K562 (cell line): ENCODE measurements around the gene CISTR. TPM values are rescaled to one million over a fixed set of nuclear protein-coding genes. Genes with fewer than 3 reads are reported as not detected.

Source experiments
- ATAC-seq: fragments of 200-7000 bp; cut with Tn5 transposase; 3 replicates; pipeline ENCODE4 v1.9.1; 2020; ENCODE audit warnings: moderate library complexity
- BruUV-seq: library from RNA; stranded (reverse); fragments of 400-500 nt; replicated peaks from 2 replicates; lab custom pipeline; 2021; lab: Mats Ljungman, UMichigan
- CTCF ChIA-PET: fragments of 300-600 bp; formaldehyde crosslinking; extraction: SDS; loops from one replicate; lab custom pipeline; 2021; ENCODE audit warnings: low intra/inter-chr PET ratio; lab: Yijun Ruan, JAX
- POLR2A ChIA-PET: fragments of 300-600, 350-650 bp; sonication (Branson Sonifier 250); formaldehyde crosslinking; extraction: SDS; loops from one replicate; lab custom pipeline; 2021; ENCODE audit warnings: antibody characterized with exemption, inconsistent platforms; lab: Yijun Ruan, JAX
- DNase-seq, 4 experiments: peaks; one replicate each; pipeline versions ENCODE4 v3.0.0 to v3.0.0-alpha.2; 2011 to 2018; ENCODE audit warnings: low spot score in 3 of 4, mixed read lengths in 3 of 4; ENCODE audit errors: extremely low read depth in 1 of 4
- FAIRE-seq: peaks from 2 replicates; lab custom pipeline; 2011; peaks lifted over from hg19 to GRCh38; lab: Jason Lieb, UNC
- H2AFZ ChIP-seq: 2 replicates; pipeline ENCODE4 v1.6.0; 2011; ENCODE audit warnings: low read depth, low read length, control low read depth, inconsistent platforms
- H3K27ac ChIP-seq: fragments of 200-600 bp; 3 replicates; pipeline ENCODE4 v1.8.0; 2011; ENCODE audit warnings: low read depth, mild to moderate bottlenecking, control low read depth, inconsistent platforms, low read length, moderate library complexity, mixed read lengths; ENCODE audit errors: extremely low read depth
- H3K27me3 ChIP-seq, 2 experiments: fragments of 300-600 bp in 1 of 2; 2 replicates in 1 of 2; 3 replicates in 1 of 2; pipeline versions ENCODE4 v1.6.0 to v1.8.0; 2011; ENCODE audit warnings: inconsistent platforms in 2 of 2, low read length in 2 of 2, mild to moderate bottlenecking in 1 of 2, mixed read lengths in 1 of 2, moderate library complexity in 1 of 2; ENCODE audit not compliant: control insufficient read depth in 2 of 2, insufficient read depth in 2 of 2
- H3K36me3 ChIP-seq: fragments of 300-600 bp; 3 replicates; pipeline ENCODE4 v1.8.0; 2011; ENCODE audit warnings: mild to moderate bottlenecking, low read length, inconsistent platforms; ENCODE audit not compliant: control insufficient read depth, insufficient read depth
- H3K4me1 ChIP-seq, 2 experiments: fragments of 200-600 bp in 1 of 2; replicated peaks in 1 of 2; 2 replicates in 1 of 2; 3 replicates in 1 of 2; pipeline versions ENCODE4 v1.5.1 to v1.8.0; 2011; ENCODE audit warnings: inconsistent platforms in 2 of 2, low read length in 2 of 2, mild to moderate bottlenecking in 1 of 2, mixed read lengths in 1 of 2, moderate library complexity in 1 of 2; ENCODE audit not compliant: control insufficient read depth in 2 of 2, insufficient read depth in 2 of 2
- H3K4me2 ChIP-seq: 2 replicates; pipeline ENCODE4 v1.6.1; 2011; ENCODE audit warnings: low read length, control low read depth, inconsistent platforms, mixed read lengths; ENCODE audit not compliant: insufficient read depth
- H3K4me3 ChIP-seq: fragments of 200-600 bp; sonication (generic), shearing (Covaris generic); 2 replicates; pipeline ENCODE4 v1.5.1; 2016; ENCODE audit warnings: control low read depth, inconsistent platforms
- H3K79me2 ChIP-seq: fragments of 200-600 bp; 3 replicates; pipeline ENCODE4 v1.8.0; 2011; ENCODE audit warnings: low read length, inconsistent platforms; ENCODE audit not compliant: control insufficient read depth, insufficient read depth
- H3K9ac ChIP-seq, 2 experiments: 2 replicates each; pipeline versions ENCODE4 v1.6.0 to v1.6.1; 2011; ENCODE audit warnings: low read depth in 2 of 2, low read length in 2 of 2, control low read depth in 1 of 2, inconsistent platforms in 1 of 2, mild to moderate bottlenecking in 1 of 2, mixed read lengths in 1 of 2; ENCODE audit not compliant: insufficient read depth in 1 of 2
- H3K9me1 ChIP-seq: one replicate; pipeline ENCODE4 v1.6.0; 2011; ENCODE audit warnings: inconsistent platforms, mild to moderate bottlenecking, low read length, moderate library complexity; ENCODE audit not compliant: control insufficient read depth, insufficient read depth
- H3K9me3 ChIP-seq: replicated peaks from 2 replicates; pipeline ENCODE4 v1.5.1; 2011; ENCODE audit warnings: low read depth, low read length, inconsistent platforms; ENCODE audit not compliant: control insufficient read depth, insufficient read depth
- H4K20me1 ChIP-seq: replicated peaks from 2 replicates; pipeline ENCODE4 v1.6.1; 2011; ENCODE audit warnings: low read length, inconsistent platforms, mixed read lengths; ENCODE audit not compliant: control insufficient read depth, insufficient read depth
- BCOR ChIP-seq: fragments of 450-650 bp; IDR thresholded peaks from 2 replicates; pipeline ENCODE4 v1.6.1; 2016
- HNRNPUL1 ChIP-seq: fragments of 200-400 bp; formaldehyde crosslinking; IDR thresholded peaks from 2 replicates; pipeline ENCODE4 v1.6.1; 2017; ENCODE audit warnings: low read length
- KAT7 ChIP-seq: sonication (generic); formaldehyde crosslinking; IDR thresholded peaks from 2 replicates; pipeline ENCODE4 v1.8.0; 2022; ENCODE audit warnings: missing genetic modification reagents, mild to moderate bottlenecking, borderline replicate concordance
- MYBL2 ChIP-seq, 2 experiments: fragments of 450-650 bp in 1 of 2; sonication (generic) in 1 of 2; formaldehyde crosslinking in 1 of 2; IDR thresholded peaks; 2 replicates each; pipeline versions ENCODE4 v1.6.1 to v1.8.1; 2017 to 2022; ENCODE audit warnings: borderline replicate concordance in 1 of 2, inconsistent platforms in 1 of 2, low read depth in 1 of 2, mild to moderate bottlenecking in 1 of 2, missing genetic modification reagents in 1 of 2, moderate library complexity in 1 of 2
- NR2F6 ChIP-seq: fragments of 450-650 bp; formaldehyde crosslinking; IDR thresholded peaks from 2 replicates; pipeline ENCODE4 v1.4.0; 2020; ENCODE audit warnings: mild to moderate bottlenecking
- RB1 ChIP-seq: fragments of 450-650 bp; IDR thresholded peaks from 2 replicates; pipeline ENCODE4 v1.6.1; 2017; ENCODE audit warnings: low read depth, mild to moderate bottlenecking
- SLC30A9 ChIP-seq: fragments of 250-450 bp; sonication (Bioruptor Pico); IDR thresholded peaks from 2 replicates; pipeline ENCODE4 v1.8.0; 2022; ENCODE audit warnings: mild to moderate bottlenecking, moderate library complexity
- STAT6 ChIP-seq: sonication (generic); formaldehyde crosslinking; IDR thresholded peaks from 2 replicates; pipeline ENCODE4 v1.8.1; 2023; ENCODE audit warnings: mild to moderate bottlenecking, missing genetic modification reagents
- TCF15 ChIP-seq: fragments of 250-450 bp; sonication (Bioruptor Pico); IDR thresholded peaks from 2 replicates; pipeline ENCODE4 v1.8.0; 2022; ENCODE audit warnings: moderate library complexity, mild to moderate bottlenecking, inconsistent platforms
- TCF7 ChIP-seq: sonication (generic); IDR thresholded peaks from 2 replicates; pipeline ENCODE4 v1.6.1; 2016; ENCODE audit warnings: antibody characterized with exemption, borderline replicate concordance
- WGBS: fragments of 100-300 bp; shearing (Covaris generic); methylation state at CpG from one replicate; pipeline ENCODE4 v1.1.6; 2016; ENCODE audit warnings: low coverage, mixed read lengths; ENCODE audit not compliant: insufficient coverage; ENCODE audit errors: missing lambda C conversion rate; 5-methylcytosine and 5-hydroxymethylcytosine counted together
- in situ Hi-C: fragments of 300-500 bp; cut with MboI; formaldehyde crosslinking; loops from 4 replicates; pipeline ENCODE4 v1.15.0; 2018; ENCODE audit warnings: inconsistent platforms, mixed read lengths
- intact Hi-C: fragments of 100-400 bp; cut with micrococcal nuclease; formaldehyde crosslinking; loops from 2 replicates; pipeline ENCODE4 v1.14.2; 2022
- polyA plus RNA-seq, 8 experiments: library from polyadenylated mRNA; depleted of rRNA in 4 of 8; stranded (reverse) in 5 of 8; unstranded in 3 of 8; fragments of >200 nt; fragmentation: Nextera tagmentation in 2 of 8; fragmentation: Illumina TruSeq in 1 of 8; extraction: Ambion mirVana in 2 of 8; extraction: Trizol in 1 of 8; gene quantifications; 2 replicates each; pipeline versions ENCODE4 v1.2.1 to v1.2.3, GENCODE V29; 2011 to 2014; ENCODE audit warnings: inconsistent platforms in 1 of 8, missing spikeins in 1 of 8
- total RNA-seq, 7 experiments: library from RNA; depleted of rRNA in 6 of 7; stranded (reverse); fragments of >200 nt in 6 of 7; fragmentation: Illumina TruSeq in 2 of 7; extraction: Trizol in 2 of 7; gene quantifications; 2 replicates each; pipeline versions ENCODE4 v1.2.1 to v1.2.3, GENCODE V29; 2011 to 2021; ENCODE audit warnings: low replicate concordance in 1 of 7
- TF ChIP-seq, protein P1 (sequence below): fragments of 250-450 bp; sonication (Bioruptor Pico); IDR thresholded peaks from 2 replicates; pipeline ENCODE4 v1.4.0; 2020; ENCODE audit warnings: mild to moderate bottlenecking, moderate library complexity
- TF ChIP-seq, protein P2 (sequence below), 2 experiments: fragments of 450-650 bp in 1 of 2; sonication (generic) in 1 of 2; formaldehyde crosslinking; conservative IDR thresholded peaks; 2 replicates each; pipeline versions ENCODE4 v1.4.0 to v1.8.1; 2020 to 2022; ENCODE audit warnings: mild to moderate bottlenecking in 1 of 2, missing genetic modification reagents in 1 of 2
- TF ChIP-seq, protein P3 (sequence below): fragments of 250-450 bp; sonication (Bioruptor Pico); IDR thresholded peaks from 2 replicates; pipeline ENCODE4 v1.8.0; 2021; ENCODE audit warnings: moderate library complexity, mild to moderate bottlenecking, inconsistent platforms

CISTR gene
- total and polyA plus RNA-seq, 9 of the 15 experiments (the other 6 are each of a cell fraction or from before 2014, with no cell fraction given): not detected

DNA sequence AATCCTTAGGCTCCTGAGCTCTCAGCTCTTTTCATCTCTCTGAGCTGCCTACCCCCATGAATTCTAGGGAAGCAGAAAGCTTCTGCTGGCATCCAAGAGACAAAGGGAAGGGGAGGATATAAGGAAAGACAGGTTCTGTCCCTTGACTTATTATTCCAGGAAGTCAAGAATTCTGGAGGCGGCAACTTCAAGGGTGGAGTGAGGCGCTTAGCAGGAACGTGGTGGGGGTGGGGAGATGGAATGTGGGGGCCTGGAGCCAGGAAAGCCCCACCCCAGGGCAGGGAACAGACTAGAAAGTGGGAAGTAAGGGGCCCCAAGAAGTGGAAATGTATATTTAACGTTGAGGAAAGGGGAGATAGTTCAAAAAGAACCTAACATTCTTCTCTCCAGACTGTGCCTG is 26.0 kb downstream of the CISTR start:
- Histone ChIP-seq H3K9ac (peak overlapping the region in 1 of 2 experiments; percentile 30; a peak in 1 of 4 replicates), H3K4me2 (peak overlapping the region; percentile 97), H3K4me3 (peak overlapping the region; percentile 51), H3K27ac (peak overlapping the region; percentile 23; the same call in 1 of the 3 replicates), H3K9me1 (no peaks in the 10 kb centered on the region), H3K9me3 (no peaks in the 10 kb centered on the region), H3K4me1 (peaks cover 0 to 14% of the 10 kb centered on the region in 2 experiments; a peak in 3 of 5 replicates), H3K79me2 (no peaks in the 10 kb centered on the region), H3K36me3 (no peaks in the 10 kb centered on the region), H4K20me1 (no peaks in the 10 kb centered on the region), H3K27me3 (no peaks in the 10 kb centered on the region), H2AFZ (peak overlapping the region; percentile 75)
- BruUV-seq: no TSS peak
- POLR2A ChIA-PET: interaction anchor here (0.6 to 0.9 kb wide), 3 partner anchors 17 to 140 kb away, joined by 3 to 4 read pairs (median 3); no protein-coding TSS in a partner anchor
- intact Hi-C loops: no loop called here
- ATAC-seq: no peak
- FAIRE-seq: no peak
- in situ Hi-C loops: no loop called here
- peak in 1 of 4 experiments; percentile 31 for DNase-seq
- CTCF ChIA-PET: no interaction called here
- WGBS: 0% methylated on average over 4 of the region's 4 CpGs
- TF ChIP-seq HNRNPUL1: no peak
- TF ChIP-seq, protein P1, sequence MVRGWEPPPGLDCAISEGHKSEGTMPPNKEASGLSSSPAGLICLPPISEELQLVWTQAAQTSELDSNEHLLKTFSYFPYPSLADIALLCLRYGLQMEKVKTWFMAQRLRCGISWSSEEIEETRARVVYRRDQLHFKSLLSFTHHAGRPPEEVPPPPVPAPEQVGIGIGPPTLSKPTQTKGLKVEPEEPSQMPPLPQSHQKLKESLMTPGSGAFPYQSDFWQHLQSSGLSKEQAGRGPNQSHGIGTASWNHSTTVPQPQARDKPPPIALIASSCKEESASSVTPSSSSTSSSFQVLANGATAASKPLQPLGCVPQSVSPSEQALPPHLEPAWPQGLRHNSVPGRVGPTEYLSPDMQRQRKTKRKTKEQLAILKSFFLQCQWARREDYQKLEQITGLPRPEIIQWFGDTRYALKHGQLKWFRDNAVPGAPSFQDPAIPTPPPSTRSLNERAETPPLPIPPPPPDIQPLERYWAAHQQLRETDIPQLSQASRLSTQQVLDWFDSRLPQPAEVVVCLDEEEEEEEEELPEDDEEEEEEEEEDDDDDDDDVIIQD (CRISPR knock-in tag): no peak
- no peak for TF ChIP-seq TCF15 (CRISPR knock-in tag)
- TF ChIP-seq NR2F6 (CRISPR knock-in tag): no peak
- TF ChIP-seq SLC30A9 (CRISPR knock-in tag): no peak
- TF ChIP-seq TCF7: no peak
- TF ChIP-seq, protein P2, sequence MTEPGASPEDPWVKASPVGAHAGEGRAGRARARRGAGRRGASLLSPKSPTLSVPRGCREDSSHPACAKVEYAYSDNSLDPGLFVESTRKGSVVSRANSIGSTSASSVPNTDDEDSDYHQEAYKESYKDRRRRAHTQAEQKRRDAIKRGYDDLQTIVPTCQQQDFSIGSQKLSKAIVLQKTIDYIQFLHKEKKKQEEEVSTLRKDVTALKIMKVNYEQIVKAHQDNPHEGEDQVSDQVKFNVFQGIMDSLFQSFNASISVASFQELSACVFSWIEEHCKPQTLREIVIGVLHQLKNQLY (CRISPR knock-in tag; conservative IDR thresholded peaks at IDR 0.05): no peak
- TF ChIP-seq KAT7 (CRISPR knock-in tag): no peak
- TF ChIP-seq, protein P3, sequence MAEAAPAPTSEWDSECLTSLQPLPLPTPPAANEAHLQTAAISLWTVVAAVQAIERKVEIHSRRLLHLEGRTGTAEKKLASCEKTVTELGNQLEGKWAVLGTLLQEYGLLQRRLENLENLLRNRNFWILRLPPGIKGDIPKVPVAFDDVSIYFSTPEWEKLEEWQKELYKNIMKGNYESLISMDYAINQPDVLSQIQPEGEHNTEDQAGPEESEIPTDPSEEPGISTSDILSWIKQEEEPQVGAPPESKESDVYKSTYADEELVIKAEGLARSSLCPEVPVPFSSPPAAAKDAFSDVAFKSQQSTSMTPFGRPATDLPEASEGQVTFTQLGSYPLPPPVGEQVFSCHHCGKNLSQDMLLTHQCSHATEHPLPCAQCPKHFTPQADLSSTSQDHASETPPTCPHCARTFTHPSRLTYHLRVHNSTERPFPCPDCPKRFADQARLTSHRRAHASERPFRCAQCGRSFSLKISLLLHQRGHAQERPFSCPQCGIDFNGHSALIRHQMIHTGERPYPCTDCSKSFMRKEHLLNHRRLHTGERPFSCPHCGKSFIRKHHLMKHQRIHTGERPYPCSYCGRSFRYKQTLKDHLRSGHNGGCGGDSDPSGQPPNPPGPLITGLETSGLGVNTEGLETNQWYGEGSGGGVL: no peak
- no peak for TF ChIP-seq STAT6 (CRISPR knock-in tag)
- TF ChIP-seq RB1: no peak
- no peak for TF ChIP-seq MYBL2 (IDR thresholded peaks at IDR 0.05; ENCODE audit: low read depth)
- no peak for TF ChIP-seq MYBL2 (CRISPR knock-in tag; IDR thresholded peaks at IDR 0.05; ENCODE audit: borderline replicate concordance)
- no peak for TF ChIP-seq BCOR
